ENCODE data around the gene ZNF624. TPM values are rescaled to one million over a fixed set of nuclear protein-coding genes. Genes with fewer than 3 reads are reported as not detected.

Gene ZNF624
- total RNA-seq, 2 experiments from 2014 or later: 3.5 to 5.8 TPM

DNA sequence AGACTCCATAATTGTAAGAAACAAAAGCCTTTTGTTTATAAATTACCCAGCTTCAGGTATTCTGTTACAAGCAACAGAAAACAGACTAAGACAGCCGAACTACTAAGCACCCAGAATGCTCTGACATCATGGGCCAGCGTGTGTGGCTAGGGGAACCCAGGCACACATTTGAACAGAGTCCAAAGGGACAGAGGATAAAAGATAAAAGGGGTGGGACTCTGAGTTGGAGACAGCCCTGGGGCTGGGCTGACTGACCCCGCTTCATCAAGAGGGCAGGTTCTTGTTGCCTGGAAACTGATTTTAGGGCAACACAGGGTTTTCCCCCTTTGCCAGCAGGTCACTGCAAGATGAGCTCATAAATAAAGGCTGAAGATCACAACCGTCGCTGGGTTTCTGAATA lies 54.1 kb downstream of the ZNF624 start:
- H3K79me2 ChIP-seq (ENCODE audit: insufficient read depth, low read depth, low read length): no peaks in the 10 kb centered on the region
- H3K4me3 ChIP-seq (ENCODE audit: low read depth, low read length, poor library complexity, severe bottlenecking): no peak overlapping the region
- ChIA-PET CTCF (ENCODE audit: unreplicated experiment) (no interaction called here), POLR2A (no interaction called here)
- BruUV-seq (replicated peaks): no TSS peak
- no peak for TF ChIP-seq EZH2phosphoT487 (IDR thresholded peaks at IDR 0.05; ENCODE audit: borderline replicate concordance, low read depth, low read length)
- no peaks in the 10 kb centered on the region for H3K9me2 ChIP-seq (ENCODE audit: insufficient read depth, low read length)
- no peaks in the 10 kb centered on the region for H3K4me1 ChIP-seq (ENCODE audit: insufficient read depth, low read length, poor library complexity, severe bottlenecking)
- DNase-seq (ENCODE audit: low spot score): no peak
- H3K27ac ChIP-seq (ENCODE audit: low read depth, low read length, poor library complexity, severe bottlenecking): no peak overlapping the region
- H3K9me3 ChIP-seq (ENCODE audit: low read length): no peaks in the 10 kb centered on the region; the same call in 1 of the 2 replicates
- H4K20me1 ChIP-seq (ENCODE audit: insufficient read depth, low read length): no peaks in the 10 kb centered on the region
- no peaks in the 10 kb centered on the region for H3K36me3 ChIP-seq (ENCODE audit: insufficient read depth, low read length)
- intact Hi-C loops (cut with micrococcal nuclease; ENCODE audit: unreplicated experiment): no loop called here
- H3K4me2 ChIP-seq (ENCODE audit: low read length): no peak overlapping the region
- H2AFZ ChIP-seq (ENCODE audit: low read length): no peak overlapping the region

DNA sequence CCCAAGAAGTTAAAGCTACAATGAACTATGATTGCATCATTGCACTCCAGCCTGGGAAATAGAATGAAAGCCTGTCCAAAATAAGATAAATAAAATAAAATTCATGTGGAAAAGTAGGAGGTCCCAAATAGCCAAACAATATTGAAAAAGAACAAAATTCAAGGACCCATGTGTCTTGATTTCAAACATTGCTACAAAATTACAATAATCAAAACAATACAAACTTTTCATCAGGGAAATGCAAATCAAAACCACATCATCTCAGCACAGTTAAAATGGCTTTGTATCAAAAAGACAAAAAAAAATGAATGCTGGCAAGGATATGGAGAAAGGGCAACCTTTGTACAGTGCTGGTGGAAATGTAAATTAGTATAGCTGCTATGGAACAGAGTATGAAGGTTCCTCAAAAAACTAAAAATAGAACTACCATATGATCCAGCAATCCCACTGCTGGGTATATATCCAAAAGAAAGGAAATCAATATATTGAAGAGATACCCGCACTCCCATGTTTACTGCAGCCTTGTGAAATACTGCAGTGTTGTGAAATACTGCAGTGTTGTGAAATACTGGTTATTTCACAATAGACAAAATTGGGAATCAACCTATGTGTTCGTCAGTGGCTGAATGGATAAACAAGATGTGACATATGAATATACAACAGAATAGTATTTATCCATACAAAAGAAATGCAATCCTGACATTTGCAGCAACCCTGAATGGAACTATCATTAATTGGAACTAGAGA lies 60.1 kb downstream of the ZNF624 start:
- H3K9me3 ChIP-seq (ENCODE audit: low read length): no peaks in the 10 kb centered on the region
- ChIA-PET CTCF (ENCODE audit: unreplicated experiment) (no interaction called here), POLR2A (no interaction called here)
- H3K36me3 ChIP-seq (ENCODE audit: insufficient read depth, low read length): no peaks in the 10 kb centered on the region
- H3K79me2 ChIP-seq (ENCODE audit: insufficient read depth, low read depth, low read length): no peaks in the 10 kb centered on the region
- no peak for DNase-seq (ENCODE audit: low spot score)
- H3K4me3 ChIP-seq (ENCODE audit: low read depth, low read length, poor library complexity, severe bottlenecking): no peak overlapping the region
- no peaks in the 10 kb centered on the region for H4K20me1 ChIP-seq (ENCODE audit: insufficient read depth, low read length)
- intact Hi-C loops (cut with micrococcal nuclease; ENCODE audit: unreplicated experiment): loop anchor here (5.0 kb wide), 1 partner anchor 89 kb away; no protein-coding TSS in a partner anchor
- TF ChIP-seq EZH2phosphoT487 (IDR thresholded peaks at IDR 0.05; ENCODE audit: borderline replicate concordance, low read depth, low read length) (no peak), CTCF (conservative IDR thresholded peaks at IDR 0.05; ENCODE audit: low read length) (no peak)
- no peak overlapping the region for H3K4me2 ChIP-seq (ENCODE audit: low read length)
- H3K4me1 ChIP-seq (ENCODE audit: insufficient read depth, low read length, poor library complexity, severe bottlenecking): no peaks in the 10 kb centered on the region
- no peaks in the 10 kb centered on the region for H3K9me2 ChIP-seq (ENCODE audit: insufficient read depth, low read length)
- H2AFZ ChIP-seq (ENCODE audit: low read length): no peak overlapping the region
- no peak overlapping the region for H3K27ac ChIP-seq (ENCODE audit: low read depth, low read length, poor library complexity, severe bottlenecking)
- no TSS peak for BruUV-seq (replicated peaks)

- no peaks in the 10 kb centered on the region for H3K36me3 ChIP-seq (ENCODE audit: insufficient read depth, low read length)
- TF ChIP-seq EZH2phosphoT487 (IDR thresholded peaks at IDR 0.05; ENCODE audit: borderline replicate concordance, low read depth, low read length) (no peak), CTCF (conservative IDR thresholded peaks at IDR 0.05; ENCODE audit: low read length) (peak; percentile 86)
- no peak overlapping the region for H3K27ac ChIP-seq (ENCODE audit: low read depth, low read length, poor library complexity, severe bottlenecking)
- no peaks in the 10 kb centered on the region for H3K9me2 ChIP-seq (ENCODE audit: insufficient read depth, low read length)
- peak; percentile 74 for DNase-seq (ENCODE audit: low spot score)
- POLR2A ChIA-PET: interaction anchor here (0.6 to 0.7 kb wide), 2 partner anchors 132 to 1364 kb away, joined by 3 read pairs; no protein-coding TSS in a partner anchor
- no peaks in the 10 kb centered on the region for H3K9me3 ChIP-seq (ENCODE audit: low read length)
- H4K20me1 ChIP-seq (ENCODE audit: insufficient read depth, low read length): no peaks in the 10 kb centered on the region
- H3K79me2 ChIP-seq (ENCODE audit: insufficient read depth, low read depth, low read length): no peaks in the 10 kb centered on the region
- H2AFZ ChIP-seq (ENCODE audit: low read length): no peak overlapping the region
- H3K4me3 ChIP-seq (ENCODE audit: low read depth, low read length, poor library complexity, severe bottlenecking): no peak overlapping the region
- intact Hi-C loops (cut with micrococcal nuclease; ENCODE audit: unreplicated experiment): no loop called here
- BruUV-seq (replicated peaks): no TSS peak
- no peaks in the 10 kb centered on the region for H3K4me1 ChIP-seq (ENCODE audit: insufficient read depth, low read length, poor library complexity, severe bottlenecking)
- CTCF ChIA-PET (ENCODE audit: unreplicated experiment): no interaction called here
- peak overlapping the region; percentile 38; the same call in 1 of the 2 replicates for H3K4me2 ChIP-seq (ENCODE audit: low read length)
Measured at GRCh38 chr17:16589097-16589969, 64.3 kb downstream of the ZNF624 start.

All from OCI-LY7 (cell line).